GM23248 (cell line): ENCODE data around the gene ZNF382.

Source experiments
- EZH2 ChIP-seq: fragments of 200-600 bp; sonication (generic); IDR thresholded peaks from 2 replicates; pipeline ENCODE4 v1.6.1; 2018; ENCODE audit warnings: antibody characterized with exemption, mild to moderate bottlenecking; ENCODE audit not compliant: insufficient read depth, poor library complexity, severe bottlenecking
- EZH2phosphoT487 ChIP-seq: fragments of 200-600 bp; sonication (generic); IDR thresholded peaks from 2 replicates; pipeline ENCODE4 v1.6.1; 2018; ENCODE audit warnings: antibody characterized with exemption, moderate library complexity, mild to moderate bottlenecking, low read depth; ENCODE audit not compliant: insufficient read depth

- TF ChIP-seq EZH2phosphoT487 (no peak), EZH2 (no peak)
Observed at GRCh38 chr19:36627057-36627456, 21.9 kb downstream of the ZNF382 start.
